ENCODE data around the gene AREL1.

AREL1 gene

DNA sequence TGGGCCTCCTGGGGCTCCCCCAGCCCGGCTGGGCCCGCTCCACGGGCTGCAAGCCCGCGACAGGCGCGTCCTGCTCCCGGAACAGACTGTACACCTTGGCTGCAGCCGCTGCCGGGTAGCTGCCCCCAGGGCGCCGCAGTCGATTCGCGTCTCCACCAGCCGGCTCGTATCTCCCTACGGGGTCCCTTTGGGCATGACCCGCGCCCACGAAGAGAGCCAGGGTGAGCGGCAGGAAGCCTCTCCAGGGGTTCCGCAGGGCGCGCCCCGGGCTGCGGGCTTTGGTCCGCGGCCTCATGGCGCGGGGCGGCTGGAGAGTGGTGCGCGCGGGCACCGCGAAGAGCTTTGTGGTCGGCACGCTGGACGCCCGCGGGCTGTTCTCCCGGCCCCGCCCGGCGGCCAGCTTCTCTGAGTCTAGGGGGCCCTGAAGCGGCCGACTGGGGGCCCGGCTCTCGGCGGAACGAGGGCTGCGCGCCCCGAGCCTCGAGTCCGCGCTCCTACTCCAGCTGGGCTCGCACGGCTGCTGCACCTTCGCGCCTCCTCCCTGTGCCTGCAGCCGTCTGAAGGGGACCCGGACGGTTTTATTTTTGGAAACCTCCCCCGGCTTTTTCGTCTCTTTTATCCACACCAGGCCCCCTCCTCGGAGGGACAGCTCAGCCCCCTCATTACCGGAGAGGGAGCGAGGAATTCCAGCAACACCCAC lies 101.1 kb downstream of the AREL1 start, which contains the start of gene LTBP2:
Gene LTBP2 (minus strand): TSS at position 588 of the 700 bp plus-strand sequence. CDS start 293 bp downstream, at position 295.
- DNase-seq (ENCODE audit: low read depth, low spot score): no peak

Measured in smooth muscle cell of the brain vasculature (primary cell).